ENCODE data around the gene MMD2.
"Not testable (repeated sequence)": the region's sequence is repeated elsewhere in the genome, so short reads cannot be mapped to it uniquely, and the experiment has no call there.

Gene MMD2, protein sequence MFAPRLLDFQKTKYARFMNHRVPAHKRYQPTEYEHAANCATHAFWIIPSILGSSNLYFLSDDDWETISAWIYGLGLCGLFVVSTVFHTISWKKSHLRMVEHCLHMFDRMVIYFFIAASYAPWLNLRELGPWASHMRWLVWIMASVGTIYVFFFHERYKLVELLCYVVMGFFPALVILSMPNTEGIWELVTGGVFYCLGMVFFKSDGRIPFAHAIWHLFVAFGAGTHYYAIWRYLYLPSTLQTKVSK

DNA sequence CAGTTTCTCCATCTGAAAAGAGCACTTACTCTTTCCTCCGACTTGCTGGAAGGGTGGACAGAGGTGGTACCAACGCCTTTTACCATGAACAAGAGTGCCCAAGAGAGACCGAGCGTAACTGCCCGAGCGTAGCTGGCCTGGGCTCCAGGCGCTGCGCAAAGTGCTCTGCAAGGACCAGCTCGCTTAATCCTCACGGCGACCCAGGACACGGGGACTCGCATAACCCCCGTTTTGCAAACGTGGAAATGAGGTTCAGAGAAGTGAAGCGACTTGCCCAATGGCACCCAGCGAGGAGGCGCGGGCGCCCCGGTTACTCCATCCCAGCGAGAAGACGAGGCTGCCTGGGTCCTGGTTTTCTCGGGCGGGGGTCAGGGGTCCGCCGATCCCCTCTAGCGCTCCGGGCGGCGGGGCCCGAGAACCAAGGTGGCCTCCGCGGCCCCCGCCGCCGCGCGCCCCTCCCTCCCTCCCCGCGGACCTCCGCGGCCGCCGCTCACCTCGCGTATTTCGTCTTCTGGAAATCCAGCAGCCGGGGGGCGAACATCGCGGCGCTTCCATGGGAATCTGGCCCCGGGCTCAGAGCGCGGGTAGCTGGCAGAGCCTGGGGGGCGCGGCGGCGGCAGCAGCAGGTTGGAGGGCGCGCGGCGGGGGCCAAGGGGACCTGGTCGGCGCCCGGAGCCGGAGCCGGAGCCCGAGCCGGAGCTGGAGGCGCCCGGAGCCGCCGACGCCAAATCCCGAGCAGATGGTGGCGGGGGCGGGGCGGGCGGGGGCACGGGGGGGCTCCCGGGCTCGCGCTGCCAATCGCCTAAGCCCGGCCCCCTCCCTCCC is at the start of gene MMD2:
MMD2 (minus strand) TSS at position 711 of the 825 bp plus-strand sequence; CDS start at position 541, 170 bp downstream.
- no peak for DNase-seq (ENCODE audit: low read depth)

DNA sequence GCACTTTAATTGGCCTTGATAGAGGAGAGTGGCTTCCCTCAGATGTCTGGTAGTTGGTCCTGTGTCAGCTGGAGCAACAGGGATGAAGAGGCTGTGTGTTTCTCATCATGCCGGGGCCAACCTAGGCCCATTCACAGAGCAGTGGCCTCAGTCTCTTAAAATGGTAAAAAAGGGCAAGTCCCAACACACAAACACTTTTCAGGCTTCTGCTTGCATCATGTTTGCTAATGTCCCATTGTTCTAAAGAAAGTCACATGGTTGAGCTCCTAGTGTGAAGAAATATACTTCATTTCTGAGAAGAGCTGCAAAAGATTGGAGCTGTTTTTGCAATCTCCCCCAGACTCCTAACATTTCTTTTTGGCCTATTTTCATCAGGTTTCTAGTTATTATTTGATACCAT is 46.1 kb upstream of the MMD2 start:
- no peak for DNase-seq (ENCODE audit: low read depth)

- DNase-seq (ENCODE audit: low read depth) = no peak
These were observed 42.9 kb upstream of the MMD2 start for GRCh38 chr7:5001911-5002310.

- no peak for DNase-seq (ENCODE audit: low read depth)
These were observed 42.0 kb upstream of the MMD2 start for GRCh38 chr7:5001003-5001402.

DNA sequence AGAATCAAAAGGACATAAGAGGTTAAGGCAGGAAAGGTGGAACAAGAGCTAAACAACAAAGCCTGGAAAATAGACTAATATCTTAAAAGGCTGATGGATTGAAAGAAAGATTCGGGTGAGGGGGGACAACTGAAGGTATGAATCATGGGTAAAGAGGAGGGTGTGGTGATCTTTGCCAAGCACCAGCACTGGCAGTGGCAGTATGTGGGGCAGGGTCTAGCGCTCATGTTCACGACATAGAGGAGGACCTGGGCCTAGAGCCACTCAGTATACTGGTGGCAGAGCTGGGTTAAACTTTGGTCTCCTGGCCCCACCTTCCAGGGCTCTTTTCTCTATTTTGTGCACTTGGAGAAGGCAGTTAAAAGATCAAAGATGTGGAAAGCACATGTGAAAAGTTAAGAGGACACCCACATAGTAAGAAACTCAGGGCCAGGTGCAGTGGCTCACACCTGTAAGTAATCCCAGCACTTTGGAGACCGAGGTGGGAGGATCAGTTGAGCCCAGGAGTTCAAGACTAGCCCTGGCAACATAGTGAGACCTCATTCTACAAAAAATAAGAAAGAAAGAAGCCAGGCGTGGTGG is 40.5 kb upstream of the MMD2 start:
- DNase-seq (ENCODE audit: low read depth) = no peak

DNA sequence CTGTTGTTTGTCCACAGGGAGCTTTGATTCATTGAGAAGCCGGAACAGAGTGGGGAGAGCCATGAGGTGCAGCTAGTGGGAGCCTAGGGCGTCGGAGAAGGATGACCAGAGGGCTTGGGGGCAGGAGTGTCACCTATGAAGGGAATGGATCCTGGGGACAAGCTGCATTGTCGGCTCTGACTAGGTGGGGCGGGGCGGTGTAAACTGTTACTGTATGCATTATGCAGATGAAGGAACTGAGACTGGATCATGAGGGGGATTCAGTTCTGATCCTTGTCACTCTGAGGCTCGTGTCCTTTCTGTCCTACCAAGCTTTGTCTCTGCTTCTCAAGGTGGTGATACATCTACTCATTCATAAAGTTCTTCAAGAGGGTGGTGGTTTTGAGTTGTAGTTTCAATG is 39.9 kb upstream of the MMD2 start:
- DNase-seq (ENCODE audit: low read depth) = no peak

DNA sequence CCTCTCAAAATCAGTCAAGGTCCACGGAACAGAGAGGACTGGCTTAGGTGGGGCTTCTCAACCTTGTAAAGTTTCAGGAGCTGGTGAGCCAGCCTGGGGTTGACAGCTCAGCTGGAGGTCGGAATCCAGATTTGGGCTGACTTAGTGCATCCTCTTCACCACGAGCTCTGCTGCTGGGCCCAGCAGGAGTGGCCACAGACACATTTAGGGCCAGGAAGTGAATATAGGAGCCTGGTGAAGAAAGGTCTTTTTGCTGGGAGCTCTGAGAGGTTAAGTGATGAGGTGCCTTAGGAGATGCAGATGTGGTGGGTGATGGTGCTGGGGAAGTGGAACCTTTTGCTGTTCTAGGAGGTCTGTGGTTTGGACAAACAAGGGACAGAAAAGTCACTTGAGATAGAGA is 39.3 kb upstream of the MMD2 start:
- no peak for DNase-seq (ENCODE audit: low read depth)

- no peak for DNase-seq (ENCODE audit: low read depth)
These were observed 37.8 kb upstream of the MMD2 start for GRCh38 chr7:4996696-4997222.

DNA sequence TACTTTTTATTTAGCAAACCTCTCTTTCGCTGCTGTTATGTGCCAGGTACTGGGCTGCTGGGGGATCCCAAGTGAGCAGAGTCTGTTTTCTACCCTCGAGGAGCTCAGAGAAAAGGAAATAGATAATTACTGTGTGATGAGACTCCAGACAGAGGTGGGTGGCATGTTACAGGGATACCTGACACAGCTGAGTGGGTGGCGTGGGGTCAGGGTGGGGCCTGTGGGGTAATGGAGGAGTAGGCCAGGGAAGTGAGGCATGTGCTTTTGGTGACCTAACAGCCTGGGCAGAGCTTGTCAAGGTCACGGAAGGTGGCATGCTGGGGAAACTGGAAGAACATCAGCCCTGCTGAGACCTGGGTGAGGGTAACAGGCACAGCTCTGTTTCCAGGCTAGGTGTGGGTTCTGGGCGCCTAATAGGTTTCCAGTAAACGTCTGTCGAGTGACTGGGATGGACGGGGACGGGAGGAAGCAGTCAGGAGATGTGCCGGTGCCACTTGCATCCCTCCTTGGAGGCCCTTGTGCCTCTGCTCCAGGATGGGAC is 36.5 kb upstream of the MMD2 start:
- no peak for DNase-seq (ENCODE audit: low read depth)

DNA sequence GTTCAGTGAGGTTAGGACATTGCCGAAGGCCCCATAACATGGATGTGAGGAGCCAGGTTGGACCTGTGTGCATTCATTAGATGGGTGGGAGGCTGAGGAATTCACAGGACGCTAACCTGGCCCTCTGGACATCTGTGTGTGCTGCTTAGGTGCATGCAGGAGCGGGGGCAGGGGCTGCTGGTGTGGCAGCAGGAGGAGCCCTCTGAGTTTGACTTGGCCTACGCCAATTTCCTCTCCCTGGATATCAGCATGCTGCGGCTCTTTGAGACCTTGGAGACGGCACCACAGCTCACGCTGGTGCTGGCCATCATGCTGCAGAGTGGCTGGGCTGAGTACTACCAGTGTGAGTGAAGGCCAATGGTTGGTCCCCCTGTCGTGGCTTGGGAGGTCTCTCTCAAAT is 34.5 kb upstream of the MMD2 start:
- no peak for DNase-seq (ENCODE audit: low read depth)

DNA sequence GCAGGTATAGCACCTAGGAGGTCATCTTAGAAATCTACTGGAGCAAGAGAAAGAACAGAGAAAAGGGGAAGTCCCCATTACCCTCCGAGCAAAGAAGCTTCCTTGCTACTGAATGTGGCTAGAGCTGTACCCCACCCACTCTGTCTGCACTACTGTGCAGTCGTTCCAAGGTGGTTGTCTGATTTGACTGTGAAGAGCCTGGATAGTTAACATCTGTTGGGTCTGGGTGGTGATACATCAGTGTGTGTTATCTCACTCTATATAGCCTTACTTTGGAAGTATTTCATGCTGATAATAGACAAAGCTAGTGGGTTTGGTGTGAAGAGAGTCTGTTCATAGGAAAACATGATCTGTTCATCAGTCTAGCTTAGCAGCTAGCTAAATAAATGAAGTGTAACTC is 23.8 kb upstream of the MMD2 start:
- DNase-seq (ENCODE audit: low read depth) = not testable (repeated sequence)

DNA sequence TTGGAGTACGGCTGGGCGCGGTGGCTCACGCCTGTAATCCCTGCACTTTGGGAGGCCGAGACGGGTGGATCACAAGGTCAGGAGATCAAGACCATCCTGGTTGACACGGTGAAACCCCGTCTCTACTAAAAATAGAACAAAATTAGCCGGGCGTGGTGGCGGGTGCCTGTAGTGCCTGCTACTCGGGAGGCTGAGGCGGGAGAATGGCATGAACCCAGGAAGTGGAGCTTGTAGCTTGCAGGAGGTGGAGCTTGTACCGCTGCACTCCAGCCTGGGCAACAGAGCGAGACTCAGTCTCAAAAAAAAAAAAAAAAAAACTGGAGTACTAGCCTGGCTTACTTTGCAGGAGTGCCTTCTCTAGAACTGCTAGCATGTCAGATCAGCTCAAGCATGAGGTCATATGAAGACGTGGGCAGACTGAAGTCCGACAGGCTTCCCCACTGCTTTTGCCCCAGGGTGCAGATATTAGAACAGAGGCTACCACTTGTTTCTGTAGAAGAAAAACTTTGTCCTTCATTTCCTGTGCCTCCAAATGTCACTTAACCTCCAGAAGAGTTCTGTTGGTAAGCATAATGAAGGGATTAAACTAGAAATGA is 22.4 kb upstream of the MMD2 start:
- DNase-seq (ENCODE audit: low read depth) = not testable (repeated sequence)

GRCh38 chr7:4975626-4976025 is 16.6 kb upstream of the MMD2 start:
- DNase-seq (ENCODE audit: low read depth) = not testable (repeated sequence)

GRCh38 chr7:4973728-4974198 is 14.8 kb upstream of the MMD2 start:
- DNase-seq (ENCODE audit: low read depth) = peak; percentile 95

- not testable (repeated sequence) for DNase-seq (ENCODE audit: low read depth)
These were observed 13.5 kb upstream of the MMD2 start for GRCh38 chr7:4972446-4972845.

DNA sequence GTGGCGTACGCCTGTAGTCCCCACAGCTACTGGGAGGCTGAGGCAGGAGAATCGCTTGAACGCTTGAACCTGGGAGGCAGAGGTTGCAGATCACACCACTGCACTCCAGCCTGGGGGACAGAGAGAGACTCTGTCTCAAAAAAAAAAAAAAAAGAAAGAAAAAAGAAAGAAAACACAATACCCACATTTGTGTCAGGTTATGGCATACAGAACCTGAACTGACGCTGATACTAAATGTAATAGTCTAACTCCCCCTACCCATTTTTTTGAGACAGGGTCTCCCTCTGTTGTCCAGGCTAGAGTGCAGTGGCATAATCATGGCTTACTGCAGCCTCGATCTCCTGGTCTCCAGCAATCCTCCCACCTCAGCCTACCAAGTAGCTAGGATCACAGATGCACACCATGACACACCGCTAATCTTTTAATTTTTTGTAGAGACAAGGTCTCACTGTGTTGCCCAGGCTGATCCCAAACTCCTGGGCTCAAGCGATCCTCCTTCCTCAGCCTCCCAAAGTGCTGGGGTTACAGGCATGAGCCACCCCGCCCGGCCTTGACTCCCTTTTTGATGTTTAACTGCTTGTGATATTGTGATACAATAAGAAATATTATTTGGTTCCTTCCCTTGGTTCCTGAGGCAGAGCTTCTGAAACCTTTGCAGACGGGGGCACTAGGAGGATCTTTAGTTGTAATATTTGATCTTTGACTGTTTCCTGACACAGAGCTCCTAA is 6.5 kb upstream of the MMD2 start:
- no peak for DNase-seq (ENCODE audit: low read depth)

DNA sequence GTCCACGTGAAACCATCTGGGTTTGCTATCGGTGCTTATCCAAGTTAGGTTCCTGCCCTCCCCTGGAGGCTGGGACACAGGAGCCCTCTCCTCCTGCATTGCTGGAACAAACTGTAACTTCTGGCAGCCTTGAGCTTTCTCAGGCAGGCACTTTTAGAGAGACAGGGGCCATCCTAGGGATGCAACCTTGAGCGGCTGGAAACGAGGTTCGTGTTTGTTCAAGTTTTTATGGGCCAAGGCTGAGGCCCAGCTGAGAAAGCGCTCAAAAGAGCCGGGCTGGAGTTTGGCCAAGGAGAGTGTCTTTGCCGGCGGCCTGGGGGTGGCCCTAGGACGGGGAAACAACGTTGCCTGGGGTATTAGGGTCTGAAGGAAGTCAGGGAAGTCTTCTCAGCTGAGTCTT is 5.5 kb upstream of the MMD2 start:
- no peak for DNase-seq (ENCODE audit: low read depth)

GRCh38 chr7:4962872-4963775 is 4.1 kb upstream of the MMD2 start:
- DNase-seq (ENCODE audit: low read depth) = no peak

DNA sequence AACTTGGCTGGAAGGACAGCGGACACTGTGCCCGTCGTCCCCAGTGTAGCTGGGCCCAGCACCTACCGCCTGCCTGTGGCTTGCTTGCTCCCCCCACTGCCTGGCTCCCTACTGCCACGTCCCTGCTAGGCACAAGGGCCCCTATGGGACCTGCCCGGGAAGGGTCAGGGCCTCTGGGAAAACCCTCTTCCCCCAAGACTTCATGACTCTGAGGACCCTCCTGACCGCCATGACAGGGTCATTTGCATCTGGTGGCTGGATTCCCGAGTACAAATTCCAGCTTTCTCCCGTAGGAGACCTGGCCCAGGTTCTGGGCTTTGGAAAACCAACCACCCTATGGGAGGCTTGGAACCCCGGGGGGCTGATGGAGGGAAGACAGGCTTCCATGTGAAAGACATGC is 1.4 kb upstream of the MMD2 start:
- no peak for DNase-seq (ENCODE audit: low read depth)

DNA sequence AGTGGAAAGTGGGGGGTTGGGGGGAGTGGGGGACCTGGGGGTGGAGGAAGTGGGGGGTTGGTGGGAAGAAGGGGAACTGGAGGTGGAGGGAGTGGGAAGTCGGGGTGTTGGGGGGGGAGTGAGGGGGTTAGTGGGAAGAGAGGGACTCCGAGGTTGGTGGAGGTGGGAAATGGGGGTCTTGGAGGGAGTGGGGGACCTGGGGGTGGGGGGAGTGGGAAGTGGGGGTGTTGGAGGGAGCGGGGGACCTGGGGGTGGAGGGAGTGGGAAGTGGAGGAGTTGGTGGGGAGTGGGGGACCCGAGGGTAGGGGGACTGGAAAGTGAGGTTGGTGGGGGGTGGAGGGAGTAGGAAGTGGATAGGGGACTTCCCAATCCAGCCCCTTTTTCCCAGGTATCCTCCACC is 906 bp upstream of the MMD2 start:
- DNase-seq (ENCODE audit: low read depth) = no peak

Measured in activated T-cell treated with anti-CD3 and anti-CD28 coated beads for 24 hours (primary cell).